ENCODE results near the gene IVD.

Gene IVD

GRCh38 chr15:40379374-40379773 is 26.2 kb upstream of the IVD start:
- no peak for DNase-seq

GRCh38 chr15:40379853-40380252 is 25.7 kb upstream of the IVD start:
- DNase-seq, result no peak

- no peak for DNase-seq
Measured at GRCh38 chr15:40380636-40381035, 25.0 kb upstream of the IVD start.

- no peak for DNase-seq
Measured at GRCh38 chr15:40381818-40382529, 23.6 kb upstream of the IVD start.

- DNase-seq, result peak; percentile 81 to 93 (median 84)
Measured at GRCh38 chr15:40382580-40383456, 22.8 kb upstream of the IVD start, which contains the start of gene KNSTRN. Gene KNSTRN, plus strand, starts transcription at chr15:40382721. Its CDS starts 115 bp downstream, at chr15:40382836.

DNA sequence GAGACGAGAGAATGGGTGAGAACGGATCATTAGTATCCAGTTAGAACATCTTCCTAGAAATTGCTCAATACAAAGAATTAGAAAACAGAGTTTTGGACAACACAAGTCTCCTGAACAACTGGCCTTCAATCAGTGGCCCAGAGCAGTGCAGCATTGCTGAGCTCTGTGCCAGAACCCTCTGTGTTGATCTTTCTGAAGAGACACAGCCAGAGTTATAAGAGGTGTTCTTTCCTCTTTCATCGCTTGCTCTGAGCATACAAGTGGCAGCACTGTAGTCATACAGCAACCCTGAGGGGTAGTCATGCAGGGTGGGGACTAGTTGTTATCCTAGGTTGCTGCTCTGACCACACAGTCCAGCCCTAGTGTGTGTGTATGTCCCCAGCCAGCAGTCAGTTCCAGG is 19.1 kb upstream of the IVD start:
- DNase-seq, result no peak

- no peak for DNase-seq
Measured at GRCh38 chr15:40388941-40389823, 16.4 kb upstream of the IVD start.

DNA sequence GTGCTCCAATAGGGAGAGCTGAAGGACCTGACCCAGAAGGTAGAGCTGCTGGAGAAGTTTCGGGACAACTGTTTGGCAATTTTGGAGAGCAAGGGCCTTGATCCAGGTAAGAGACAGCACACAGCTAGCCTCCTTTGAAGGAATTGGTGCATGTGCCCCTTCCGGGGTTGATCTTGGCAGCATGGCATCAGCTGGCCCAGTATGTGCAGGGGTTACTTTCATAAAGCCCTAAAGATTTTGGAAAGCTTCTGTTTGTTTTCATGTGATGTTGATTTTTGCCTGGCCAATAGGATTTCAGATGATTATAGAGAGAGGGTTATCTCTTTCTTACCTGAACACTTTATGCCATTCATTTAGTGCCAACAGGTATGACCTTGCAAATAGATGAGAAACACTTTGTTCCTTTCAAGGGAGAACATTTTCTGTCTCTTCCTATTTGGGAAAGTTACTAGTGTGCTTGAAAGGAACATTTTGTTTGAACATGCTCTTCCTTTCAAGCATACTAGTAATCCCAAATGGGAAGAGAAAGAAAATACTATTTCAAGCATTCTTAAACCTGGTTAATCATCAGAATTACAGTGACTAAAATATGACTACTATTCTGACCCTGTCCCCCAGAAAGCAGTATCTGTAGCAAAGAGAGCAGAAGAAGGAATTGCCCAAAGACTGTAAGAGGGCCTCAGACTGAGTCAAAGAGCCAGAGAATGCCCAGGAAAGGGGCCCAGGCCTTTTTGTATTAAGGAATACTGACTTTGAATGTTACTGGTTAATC is 15.6 kb upstream of the IVD start:
- no peak for DNase-seq

- DNase-seq, result no peak
Measured at GRCh38 chr15:40392986-40393948, 12.3 kb upstream of the IVD start.

GRCh38 chr15:40397688-40398412 is 7.7 kb upstream of the IVD start:
- no peak for DNase-seq

- DNase-seq, result no peak
Measured at GRCh38 chr15:40398413-40398873, 7.2 kb upstream of the IVD start.

DNA sequence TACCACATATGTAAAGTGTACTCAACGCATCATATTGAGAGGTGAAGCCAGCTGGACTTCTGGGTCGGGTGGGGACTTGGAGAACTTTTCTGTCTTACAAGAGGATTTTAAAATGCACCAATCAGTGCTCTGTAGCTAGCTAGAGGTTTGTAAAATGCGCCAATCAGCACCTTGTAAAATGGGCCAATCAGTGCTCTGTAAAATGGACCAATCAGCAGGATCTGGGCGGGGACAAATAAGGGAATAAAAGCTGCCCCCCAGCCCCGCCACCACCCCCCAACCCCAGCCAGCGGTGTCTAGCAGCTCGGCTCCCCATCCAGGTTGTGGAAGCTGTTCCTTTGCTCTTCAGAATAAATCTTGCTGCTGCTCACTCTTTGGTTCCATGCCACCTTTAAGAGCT is 6.2 kb upstream of the IVD start:
- DNase-seq, result no peak

DNA sequence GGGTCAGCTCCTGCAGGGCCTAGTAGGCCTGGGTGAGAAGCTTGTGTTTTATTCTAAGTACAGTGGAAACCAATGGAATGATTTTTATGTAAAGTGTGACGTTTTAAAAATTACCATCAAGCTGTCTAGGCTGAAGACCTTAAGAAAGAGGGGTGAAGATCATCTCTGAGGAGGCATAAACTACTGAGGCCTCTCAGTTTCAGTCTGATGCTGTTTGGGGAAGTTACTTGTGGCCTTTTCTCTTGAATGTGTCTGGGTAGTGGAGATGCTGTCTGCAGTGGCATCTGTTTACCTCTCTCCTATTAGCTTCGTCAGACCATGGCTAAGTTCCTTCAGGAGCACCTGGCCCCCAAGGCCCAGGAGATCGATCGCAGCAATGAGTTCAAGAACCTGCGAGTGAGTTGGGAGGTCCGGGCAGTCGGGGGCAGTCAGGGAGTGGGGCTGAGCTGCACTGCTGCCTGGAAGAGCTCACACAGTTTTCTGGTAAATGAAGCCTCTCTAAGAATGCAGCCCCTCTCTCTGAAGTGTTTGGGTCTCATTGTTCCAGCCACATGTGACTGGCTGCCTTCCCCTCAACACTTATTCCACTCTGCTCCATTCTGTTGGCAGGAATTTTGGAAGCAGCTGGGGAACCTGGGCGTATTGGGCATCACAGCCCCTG is 1.9 kb downstream of the IVD start:
- DNase-seq, result no peak

DNA sequence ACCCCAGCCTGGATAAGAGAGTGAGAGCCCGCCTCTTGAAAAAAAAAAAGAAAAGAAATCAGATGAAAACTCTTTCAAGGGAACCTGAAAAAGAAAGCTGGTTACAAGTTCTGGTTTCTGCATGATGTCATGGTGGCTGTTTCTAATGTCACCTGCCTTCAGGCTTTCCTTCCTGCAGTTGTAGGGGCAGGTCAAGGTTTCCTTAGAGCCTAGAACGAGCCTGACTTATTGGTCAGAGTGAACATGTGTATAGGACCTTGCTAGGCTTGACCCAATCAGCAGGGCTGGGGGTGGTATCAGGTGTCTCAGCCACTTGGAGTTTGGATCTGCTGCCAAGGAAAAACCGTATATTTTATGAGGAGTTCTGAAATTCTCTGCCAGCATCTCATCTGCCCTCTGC is 3.8 kb downstream of the IVD start:
- DNase-seq, result no peak

- DNase-seq, result no peak
Measured at GRCh38 chr15:40410476-40410875, 4.9 kb downstream of the IVD start.

DNA sequence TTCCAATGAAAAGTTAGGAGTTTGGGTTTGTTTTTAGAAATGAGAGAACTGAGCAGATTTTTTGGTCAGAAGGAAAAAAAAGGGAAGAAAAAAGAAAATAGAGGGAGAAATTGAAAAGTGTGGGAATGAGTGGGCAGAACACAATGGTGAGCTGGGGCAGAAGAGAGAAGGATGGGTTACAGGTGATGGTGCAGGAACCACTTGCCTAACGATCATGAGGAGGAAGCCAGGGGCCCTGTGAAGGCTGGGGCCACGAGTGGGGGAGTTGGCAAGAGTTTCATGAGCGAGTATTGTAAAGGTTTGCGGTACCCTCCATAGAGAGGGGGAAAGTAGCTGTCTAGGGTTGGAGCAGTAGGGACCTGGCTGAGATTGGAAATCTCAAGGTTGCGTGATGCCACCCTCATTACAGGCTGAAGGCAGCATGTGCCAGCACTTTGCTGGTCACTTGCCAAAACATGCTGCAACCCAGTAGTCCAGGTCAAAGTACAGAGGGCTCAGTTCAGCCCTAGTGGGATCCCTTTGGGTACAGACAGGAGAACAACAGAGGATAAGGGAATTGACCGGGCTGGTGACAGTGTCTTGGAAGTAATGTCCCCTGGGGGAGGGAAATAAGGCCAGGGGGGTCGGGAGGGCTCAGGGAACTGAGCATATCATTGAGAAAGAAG is 6.6 kb downstream of the IVD start:
- DNase-seq, result no peak

DNA sequence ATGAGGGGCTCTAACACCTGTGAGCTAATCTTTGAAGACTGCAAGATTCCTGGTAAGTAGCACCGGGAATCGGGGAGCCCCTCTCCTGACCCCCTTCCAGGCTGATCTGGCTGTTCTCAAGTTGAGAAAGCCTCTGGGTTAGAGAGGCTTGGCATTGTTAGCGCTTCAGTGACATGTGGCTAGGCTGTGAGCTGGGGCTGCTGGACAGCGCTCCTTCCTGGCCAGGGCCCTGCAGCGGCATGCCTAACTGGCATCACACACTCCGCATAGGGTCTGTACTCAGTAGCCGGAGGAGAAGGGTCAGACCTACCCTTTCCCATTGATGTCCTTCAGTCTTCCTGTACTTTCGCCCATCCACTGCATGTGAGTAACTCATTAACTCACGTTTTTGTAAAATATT is 7.4 kb downstream of the IVD start:
- DNase-seq, result no peak

DNA sequence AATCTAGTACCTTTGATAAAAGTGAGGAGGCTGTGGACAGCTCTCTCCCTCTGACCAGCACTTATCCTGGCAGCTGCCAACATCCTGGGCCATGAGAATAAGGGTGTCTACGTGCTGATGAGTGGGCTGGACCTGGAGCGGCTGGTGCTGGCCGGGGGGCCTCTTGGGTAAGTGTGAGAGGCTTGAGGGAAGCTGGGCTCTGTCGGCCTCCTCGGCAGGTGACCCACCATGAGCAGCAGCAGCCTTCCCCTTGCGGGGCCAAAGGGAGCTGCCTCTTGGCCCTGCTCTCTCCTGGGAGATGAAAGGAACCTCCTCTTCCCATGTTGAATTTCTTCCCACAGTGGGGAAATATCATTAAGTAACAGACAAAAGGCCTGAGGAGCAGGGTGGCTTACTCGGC is 9.2 kb downstream of the IVD start:
- no peak for DNase-seq

DNA sequence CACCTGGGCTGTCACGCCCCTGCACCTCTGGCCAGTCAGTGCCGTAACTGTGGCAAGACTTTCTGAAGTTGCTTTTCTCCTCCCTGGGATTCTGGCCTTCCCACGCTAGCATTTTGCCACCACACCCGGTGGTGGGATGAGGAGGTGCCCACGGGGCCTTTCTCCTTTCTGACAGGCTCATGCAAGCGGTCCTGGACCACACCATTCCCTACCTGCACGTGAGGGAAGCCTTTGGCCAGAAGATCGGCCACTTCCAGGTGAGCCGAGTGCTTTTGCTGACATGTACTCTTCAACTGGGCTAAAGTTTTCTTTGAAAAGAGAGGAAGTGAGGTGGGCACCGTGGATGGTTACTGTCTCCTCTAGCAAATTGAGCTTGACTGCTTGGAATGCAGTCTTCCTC is 9.6 kb downstream of the IVD start:
- no peak for DNase-seq
